Measurements from ENCODE around the gene ANKRD11.

DNA sequence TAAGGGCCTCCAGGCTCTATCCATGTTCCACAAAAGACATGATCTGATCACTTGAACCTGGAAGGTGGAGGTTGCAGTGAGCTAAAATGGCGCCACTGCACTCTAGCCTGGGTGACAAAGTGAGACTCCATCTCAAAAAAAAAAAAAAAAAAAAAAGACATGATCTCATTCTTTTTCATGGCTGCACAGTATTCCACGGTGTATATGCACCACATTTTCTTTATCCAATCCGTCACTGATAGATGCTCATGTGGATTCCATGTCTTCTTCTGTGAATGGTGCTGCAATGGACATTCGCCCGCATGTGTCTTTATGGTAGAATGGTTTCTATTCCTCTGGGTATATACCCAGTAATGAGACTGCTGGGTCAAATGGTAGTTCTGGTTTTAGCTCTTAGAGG lies 124.4 kb downstream of the ANKRD11 start:
- TF ChIP-seq, protein P1, sequence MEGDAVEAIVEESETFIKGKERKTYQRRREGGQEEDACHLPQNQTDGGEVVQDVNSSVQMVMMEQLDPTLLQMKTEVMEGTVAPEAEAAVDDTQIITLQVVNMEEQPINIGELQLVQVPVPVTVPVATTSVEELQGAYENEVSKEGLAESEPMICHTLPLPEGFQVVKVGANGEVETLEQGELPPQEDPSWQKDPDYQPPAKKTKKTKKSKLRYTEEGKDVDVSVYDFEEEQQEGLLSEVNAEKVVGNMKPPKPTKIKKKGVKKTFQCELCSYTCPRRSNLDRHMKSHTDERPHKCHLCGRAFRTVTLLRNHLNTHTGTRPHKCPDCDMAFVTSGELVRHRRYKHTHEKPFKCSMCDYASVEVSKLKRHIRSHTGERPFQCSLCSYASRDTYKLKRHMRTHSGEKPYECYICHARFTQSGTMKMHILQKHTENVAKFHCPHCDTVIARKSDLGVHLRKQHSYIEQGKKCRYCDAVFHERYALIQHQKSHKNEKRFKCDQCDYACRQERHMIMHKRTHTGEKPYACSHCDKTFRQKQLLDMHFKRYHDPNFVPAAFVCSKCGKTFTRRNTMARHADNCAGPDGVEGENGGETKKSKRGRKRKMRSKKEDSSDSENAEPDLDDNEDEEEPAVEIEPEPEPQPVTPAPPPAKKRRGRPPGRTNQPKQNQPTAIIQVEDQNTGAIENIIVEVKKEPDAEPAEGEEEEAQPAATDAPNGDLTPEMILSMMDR (optimal IDR thresholded peaks at IDR 0.05 in 1 of 3, IDR thresholded peaks at IDR 0.05 in 1 of 3, conservative IDR thresholded peaks at IDR 0.05 in 1 of 3; ENCODE audit: extremely low read depth in 1 of 3, insufficient read depth in 2 of 3, low read length in 3 of 3) = no peak
- no peak for TF ChIP-seq EZH2 (IDR thresholded peaks at IDR 0.05; ENCODE audit: low read length)
